Measurements from ENCODE around the gene HBD.

GRCh38 chr11:5283882-5284281 is 49.6 kb upstream of the HBD start:
- TF ChIP-seq, protein P1, sequence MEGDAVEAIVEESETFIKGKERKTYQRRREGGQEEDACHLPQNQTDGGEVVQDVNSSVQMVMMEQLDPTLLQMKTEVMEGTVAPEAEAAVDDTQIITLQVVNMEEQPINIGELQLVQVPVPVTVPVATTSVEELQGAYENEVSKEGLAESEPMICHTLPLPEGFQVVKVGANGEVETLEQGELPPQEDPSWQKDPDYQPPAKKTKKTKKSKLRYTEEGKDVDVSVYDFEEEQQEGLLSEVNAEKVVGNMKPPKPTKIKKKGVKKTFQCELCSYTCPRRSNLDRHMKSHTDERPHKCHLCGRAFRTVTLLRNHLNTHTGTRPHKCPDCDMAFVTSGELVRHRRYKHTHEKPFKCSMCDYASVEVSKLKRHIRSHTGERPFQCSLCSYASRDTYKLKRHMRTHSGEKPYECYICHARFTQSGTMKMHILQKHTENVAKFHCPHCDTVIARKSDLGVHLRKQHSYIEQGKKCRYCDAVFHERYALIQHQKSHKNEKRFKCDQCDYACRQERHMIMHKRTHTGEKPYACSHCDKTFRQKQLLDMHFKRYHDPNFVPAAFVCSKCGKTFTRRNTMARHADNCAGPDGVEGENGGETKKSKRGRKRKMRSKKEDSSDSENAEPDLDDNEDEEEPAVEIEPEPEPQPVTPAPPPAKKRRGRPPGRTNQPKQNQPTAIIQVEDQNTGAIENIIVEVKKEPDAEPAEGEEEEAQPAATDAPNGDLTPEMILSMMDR (IDR thresholded peaks at IDR 0.05), result no peak
- no peak for TF ChIP-seq POLR2A (IDR thresholded peaks at IDR 0.05)

Data from heart left ventricle (tissue), 13 donors.